H1 (cell line): ENCODE data around the gene DNAJB13. TPM values are rescaled to one million over a fixed set of nuclear protein-coding genes. Genes with fewer than 3 reads are reported as not detected.

Source experiments
- CTCF ChIA-PET: fragments of 300-600 bp; sonication (Branson Sonifier 250); formaldehyde crosslinking; loops from one replicate; lab custom pipeline; 2021; ENCODE audit not compliant: partially characterized antibody; lab: Charles Lee
- POLR2A ChIA-PET: fragments of 300-600 bp; sonication (Branson Sonifier 250); formaldehyde crosslinking; loops from one replicate; lab custom pipeline; 2021; ENCODE audit warnings: inconsistent platforms; ENCODE audit not compliant: partially characterized antibody; lab: Charles Lee
- DNase-seq, 2 experiments: peaks; one replicate each; pipeline versions ENCODE4 v3.0.0 to v3.0.0-alpha.2; 2010 to 2022; ENCODE audit warnings: low spot score in 2 of 2, low read depth in 1 of 2, mixed read lengths in 1 of 2
- FAIRE-seq: peaks from 2 replicates; lab custom pipeline; 2011; peaks lifted over from hg19 to GRCh38; lab: Jason Lieb, UNC
- H2AFZ ChIP-seq: 2 replicates; pipeline ENCODE4 v1.8.1; 2012; ENCODE audit warnings: low read length, inconsistent platforms
- H2AK5ac ChIP-seq: 2 replicates; pipeline ENCODE4 v1.6.1; 2013; ENCODE audit warnings: low read depth, low read length
- H2BK120ac ChIP-seq: replicated peaks from 2 replicates; pipeline ENCODE3; 2013; ENCODE audit warnings: low read depth, low read length, inconsistent platforms
- H2BK12ac ChIP-seq: 2 replicates; pipeline ENCODE4 v1.6.1; 2013; ENCODE audit warnings: low read depth, low read length
- H2BK15ac ChIP-seq: 2 replicates; pipeline ENCODE4 v1.6.1; 2013; ENCODE audit warnings: low read length
- H2BK20ac ChIP-seq: 2 replicates; pipeline ENCODE4 v1.6.1; 2013; ENCODE audit warnings: low read length
- H2BK5ac ChIP-seq: 2 replicates; pipeline ENCODE4 v1.6.1; 2013; ENCODE audit warnings: low read depth, low read length
- H3K14ac ChIP-seq: 2 replicates; pipeline ENCODE4 v1.6.1; 2013; ENCODE audit warnings: inconsistent platforms; ENCODE audit not compliant: insufficient read length
- H3K18ac ChIP-seq: 2 replicates; pipeline ENCODE4 v1.6.1; 2013; ENCODE audit warnings: low read length; ENCODE audit errors: extremely low read depth
- H3K23ac ChIP-seq: 2 replicates; pipeline ENCODE4 v1.6.1; 2013; ENCODE audit warnings: inconsistent platforms; ENCODE audit not compliant: insufficient read length
- H3K23me2 ChIP-seq: 2 replicates; pipeline ENCODE4 v1.6.1; 2013; ENCODE audit warnings: low read depth, low read length
- H3K27ac ChIP-seq: 2 replicates; pipeline ENCODE4 v1.6.1; 2011; ENCODE audit warnings: low read depth, low read length, inconsistent platforms
- H3K27me3 ChIP-seq, 4 experiments: replicated peaks in 1 of 4; 1 replicate in 1 of 4; 2 replicates in 3 of 4; pipeline versions ENCODE4 v1.6.1 to v1.8.1; 2011 to 2013; ENCODE audit warnings: low read length in 3 of 4, mild to moderate bottlenecking in 3 of 4, inconsistent platforms in 2 of 4, mixed read lengths in 2 of 4, moderate library complexity in 1 of 4; ENCODE audit not compliant: control insufficient read depth in 3 of 4, insufficient read depth in 3 of 4; ENCODE audit errors: extremely low read depth in 1 of 4
- H3K36me3 ChIP-seq, 4 experiments: 2 replicates each; pipeline versions ENCODE4 v1.6.1 to v1.8.1; 2011 to 2013; ENCODE audit warnings: mild to moderate bottlenecking in 4 of 4, low read length in 3 of 4, moderate library complexity in 2 of 4, control low read depth in 1 of 4, inconsistent platforms in 1 of 4; ENCODE audit not compliant: insufficient read depth in 4 of 4, control insufficient read depth in 2 of 4
- H3K4ac ChIP-seq: replicated peaks from 2 replicates; pipeline ENCODE3; 2013; ENCODE audit warnings: low read length, low read depth, mixed read lengths, inconsistent platforms; ENCODE audit not compliant: insufficient read length
- H3K4me1 ChIP-seq, 4 experiments: replicated peaks in 1 of 4; 1 replicate in 1 of 4; 2 replicates in 3 of 4; pipeline versions ENCODE4 v1.6.1 to v1.8.1; 2011 to 2013; ENCODE audit warnings: low read length in 3 of 4, inconsistent platforms in 2 of 4, mixed read lengths in 1 of 4; ENCODE audit not compliant: insufficient read depth in 4 of 4, control insufficient read depth in 3 of 4
- H3K4me2 ChIP-seq, 2 experiments: 2 replicates each; pipeline versions ENCODE4 v1.6.1 to v1.8.1; 2011 to 2013; ENCODE audit warnings: low read depth in 2 of 2, low read length in 2 of 2, control low read depth in 1 of 2, inconsistent platforms in 1 of 2, mild to moderate bottlenecking in 1 of 2; ENCODE audit not compliant: insufficient read depth in 1 of 2
- H3K4me3 ChIP-seq, 4 experiments: fragments of 200-600, 300-600 bp in 1 of 4; sonication (generic), shearing (Covaris generic), sonication (Bioruptor Twin) in 1 of 4; 2 replicates each; pipeline versions ENCODE4 v1.5.1 to v1.8.1; 2011 to 2016; ENCODE audit warnings: low read length in 4 of 4, low read depth in 3 of 4, control low read depth in 2 of 4, inconsistent platforms in 2 of 4, mild to moderate bottlenecking in 2 of 4, mixed read lengths in 1 of 4, moderate library complexity in 1 of 4; ENCODE audit not compliant: insufficient read depth in 2 of 4; ENCODE audit errors: extremely low read depth in 1 of 4
- H3K56ac ChIP-seq: replicated peaks from 2 replicates; pipeline ENCODE3; 2013; ENCODE audit warnings: low read depth, mild to moderate bottlenecking, mixed read lengths, low read length, inconsistent platforms; ENCODE audit not compliant: insufficient read length
- H3K79me1 ChIP-seq: 2 replicates; pipeline ENCODE4 v1.6.1; 2013; ENCODE audit warnings: low read depth, low read length, control low read depth
- H3K79me2 ChIP-seq, 2 experiments: 2 replicates each; pipeline versions ENCODE4 v1.6.1 to v1.8.1; 2012 to 2013; ENCODE audit warnings: low read length in 2 of 2, mild to moderate bottlenecking in 2 of 2, inconsistent platforms in 1 of 2; ENCODE audit not compliant: insufficient read depth in 2 of 2, control insufficient read depth in 1 of 2
- H3K9ac ChIP-seq, 4 experiments: replicated peaks in 1 of 4; 1 replicate in 1 of 4; 2 replicates in 3 of 4; pipeline versions ENCODE4 v1.6.1 to v1.8.1; 2011 to 2013; ENCODE audit warnings: low read depth in 3 of 4, low read length in 3 of 4, control low read depth in 2 of 4, mild to moderate bottlenecking in 2 of 4, moderate library complexity in 2 of 4, inconsistent platforms in 1 of 4; ENCODE audit errors: extremely low read depth in 1 of 4
- H3K9me3 ChIP-seq, 2 experiments: 2 replicates each; pipeline versions ENCODE4 v1.6.1 to v1.8.1; 2012 to 2013; ENCODE audit warnings: mild to moderate bottlenecking in 2 of 2, moderate library complexity in 2 of 2, control low read depth in 1 of 2, inconsistent platforms in 1 of 2, low read depth in 1 of 2, low read length in 1 of 2, mixed read lengths in 1 of 2; ENCODE audit not compliant: insufficient read depth in 2 of 2
- H4K20me1 ChIP-seq, 2 experiments: replicated peaks in 1 of 2; 2 replicates each; pipeline versions ENCODE3 to v1.8.1; 2011 to 2013; ENCODE audit warnings: inconsistent platforms in 2 of 2, low read length in 2 of 2, mild to moderate bottlenecking in 1 of 2; ENCODE audit not compliant: insufficient read depth in 2 of 2, control insufficient read depth in 1 of 2
- H4K5ac ChIP-seq: 2 replicates; pipeline ENCODE4 v1.6.1; 2013; ENCODE audit warnings: low read length, low read depth, mixed read lengths, inconsistent platforms; ENCODE audit not compliant: insufficient read length
- H4K8ac ChIP-seq: 2 replicates; pipeline ENCODE4 v1.8.0; 2013; ENCODE audit warnings: mild to moderate bottlenecking, moderate library complexity, low read length, inconsistent platforms; ENCODE audit not compliant: insufficient read depth; ENCODE audit errors: extremely low read depth
- H4K91ac ChIP-seq: replicated peaks from 2 replicates; pipeline ENCODE3; 2013; ENCODE audit warnings: low read length, mixed read lengths, inconsistent platforms; ENCODE audit not compliant: insufficient read length
- ASH2L ChIP-seq: fragments of 200-600, 300-600 bp; sonication (generic); IDR thresholded peaks from one replicate; pipeline ENCODE4 v1.7.1; 2017; ENCODE audit warnings: low read length
- EP300 ChIP-seq, 2 experiments: IDR thresholded peaks; 1 replicate in 1 of 2; 2 replicates in 1 of 2; pipeline ENCODE4 v1.6.1; 2011 to 2012; ENCODE audit warnings: low read depth in 2 of 2, low read length in 2 of 2, mild to moderate bottlenecking in 2 of 2, borderline replicate concordance in 1 of 2, inconsistent platforms in 1 of 2, moderate library complexity in 1 of 2
- RXRA ChIP-seq: IDR thresholded peaks from 2 replicates; pipeline ENCODE4 v1.6.1; 2011; ENCODE audit warnings: low read depth, mild to moderate bottlenecking, low read length, moderate library complexity; ENCODE audit not compliant: insufficient read depth
- SAP30 ChIP-seq: fragments of 300-600 bp; sonication (generic); IDR thresholded peaks from 2 replicates; pipeline ENCODE4 v1.7.1; 2012; ENCODE audit warnings: low read length, moderate library complexity, mild to moderate bottlenecking, inconsistent platforms; ENCODE audit not compliant: insufficient read depth, insufficient replicate concordance
- TAF7 ChIP-seq: optimal IDR thresholded peaks from 2 replicates; pipeline ENCODE3; 2011; ENCODE audit warnings: low read depth, mild to moderate bottlenecking, inconsistent platforms, low read length, moderate library complexity, borderline replicate concordance
- TBP ChIP-seq: IDR thresholded peaks from 2 replicates; pipeline ENCODE4 v1.6.1; 2011; ENCODE audit warnings: low read depth, low read length, improper control_type of control experiment
- WGBS, 2 experiments: shearing (Covaris generic) in 1 of 2; methylation state at CpG; one replicate each; pipeline versions ENCODE4 v1.1.6 to v1.1.7; 2013 to 2015; ENCODE audit warnings: low lambda C conversion rate in 2 of 2, mixed read lengths in 2 of 2, inconsistent platforms in 1 of 2, low coverage in 1 of 2, missing lambda C conversion rate in 1 of 2; ENCODE audit not compliant: insufficient replicate concordance in 2 of 2, insufficient coverage in 1 of 2, insufficient read length in 1 of 2; ENCODE audit errors: extremely low coverage in 1 of 2, missing lambda C conversion rate in 1 of 2; 5-methylcytosine and 5-hydroxymethylcytosine counted together
- polyA plus RNA-seq, 7 experiments: library from polyadenylated mRNA; depleted of rRNA in 3 of 7; stranded (reverse) in 5 of 7; unstranded in 2 of 7; fragments of >200 nt in 5 of 7; fragments of 200-250 nt in 2 of 7; gene quantifications; 1 replicate in 5 of 7; 2 replicates in 1 of 7; 4 replicates in 1 of 7; pipeline versions ENCODE4 v1.2.1 to v1.2.3, GENCODE V29; 2011 to 2013; ENCODE audit warnings: missing spikeins in 2 of 7, mixed read lengths in 2 of 7
- total RNA-seq: library from RNA; stranded (reverse); fragmentation: NEBNext Ultra II Directional; extraction: Animal tissue kit (Norgen Biotek cat#: 25700); gene quantifications from 2 replicates; pipeline ENCODE4 v1.2.1, GENCODE V29; 2021

Gene DNAJB13
- total and polyA plus RNA-seq, 2 of the 8 experiments (the other 6 are each of a cell fraction or from before 2014, with no cell fraction given), result 0.27 TPM; not detected in 1

DNA sequence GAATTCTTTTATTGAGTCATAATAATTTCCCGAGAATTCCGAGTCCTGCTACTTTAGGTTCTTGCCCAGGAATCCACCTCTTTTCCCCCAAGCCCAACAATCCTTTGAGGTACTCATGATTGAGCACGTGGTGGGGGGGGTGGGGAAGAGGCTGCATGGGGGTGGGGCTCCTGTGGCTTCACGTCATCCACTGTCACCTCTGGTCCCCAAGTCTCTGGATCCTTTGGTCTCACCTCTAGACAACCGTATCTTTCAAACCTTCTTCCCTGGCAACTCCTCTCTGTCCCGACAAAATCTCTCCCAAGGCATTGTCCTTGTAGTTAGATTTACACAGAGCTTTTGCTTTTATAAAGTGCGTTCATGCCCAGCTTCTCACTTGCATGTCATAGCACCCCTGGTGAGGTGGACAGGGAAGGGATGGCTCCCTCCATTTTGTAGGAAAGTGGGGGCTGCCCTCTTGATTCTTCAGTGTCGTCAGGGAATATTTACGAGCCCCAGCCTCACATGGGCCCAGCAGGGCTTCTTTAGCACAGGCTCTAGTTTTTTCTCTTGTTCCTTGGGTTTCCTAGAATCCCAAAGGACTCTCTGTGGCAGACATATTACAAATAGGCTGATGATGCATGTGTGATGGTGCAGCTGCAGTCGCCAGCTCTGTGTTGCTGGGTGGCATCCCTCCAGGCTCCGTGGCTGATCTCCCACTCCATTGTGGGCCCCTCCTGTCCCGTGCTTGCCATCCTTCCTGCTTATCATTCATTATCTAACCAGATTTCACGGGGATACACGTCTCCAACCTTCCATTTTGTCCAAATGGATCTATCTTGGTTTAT lies 49.7 kb downstream of the DNAJB13 start:
- Histone ChIP-seq H2AFZ (no peak overlapping the region), H4K91ac (no peak overlapping the region), H3K56ac (no peak overlapping the region), H3K18ac (no peak overlapping the region), H2BK12ac (no peak overlapping the region), H3K4ac (no peak overlapping the region), H2BK5ac (no peak overlapping the region), H3K23me2 (no peaks in the 10 kb centered on the region), H2BK15ac (no peak overlapping the region), H3K4me1 (no peaks in the 10 kb centered on the region; a peak in 1 of 7 replicates), H3K4me3 (no peak overlapping the region), H3K79me1 (no peaks in the 10 kb centered on the region), H3K4me2 (no peak overlapping the region), H3K27me3 (no peaks in the 10 kb centered on the region), H3K27ac (no peak overlapping the region), H3K14ac (no peak overlapping the region), H2BK20ac (no peak overlapping the region), H3K9ac (no peak overlapping the region), H4K20me1 (no peaks in the 10 kb centered on the region), H2BK120ac (no peak overlapping the region), H3K23ac (no peak overlapping the region), H4K8ac (no peak overlapping the region), H3K79me2 (no peaks in the 10 kb centered on the region), H3K36me3 (no peaks in the 10 kb centered on the region; a peak in 2 of 8 replicates), H2AK5ac (no peak overlapping the region), H4K5ac (no peak overlapping the region), H3K9me3 (no peaks in the 10 kb centered on the region)
- ChIA-PET POLR2A (no interaction called here), CTCF (interaction anchor here (0.6 kb wide), 1 partner anchor 195 kb away, joined by 3 read pairs; no protein-coding TSS in a partner anchor)
- DNase-seq, result no peak
- FAIRE-seq, result no peak
- TF ChIP-seq ASH2L (no peak), TBP (no peak), TAF7 (no peak), SAP30 (no peak), RXRA (no peak), EP300 (IDR thresholded peaks at IDR 0.05; ENCODE audit: borderline replicate concordance in 1 of 2, low read depth in 2 of 2, low read length in 2 of 2) (no peak)
- WGBS, 2 experiments, result 90% methylated on average over 14 of the region's 14 CpGs; no CpG with 5 or more reads in 1 of the 2 experiments
